T-helper 17 cell (primary cell): Measurements from ENCODE around the gene MAP1LC3B2. TPM values are rescaled to one million over a fixed set of nuclear protein-coding genes. Genes with fewer than 3 reads are reported as not detected.

Experiments
- ATAC-seq: fragments of 150-1000 bp; cut with Tn5 transposase; 2 replicates; pipeline ENCODE4 v1.10.0; 2021; ENCODE audit warnings: mild to moderate bottlenecking, moderate library complexity
- DNase-seq, 3 donors: peaks; one replicate each; pipeline versions ENCODE4 v3.0.0 to v3.0.0-alpha.2; 2020 to 2021
- H3K9me3 ChIP-seq: one replicate; pipeline ENCODE4 v1.7.0; 2013; ENCODE audit warnings: low read length, mild to moderate bottlenecking; ENCODE audit not compliant: control insufficient read depth, poor library complexity, severe bottlenecking
- H3K27ac Mint-ChIP-seq: one replicate; pipeline ENCODE4 v1.8.0; 2022; ENCODE audit warnings: mild to moderate bottlenecking, moderate library complexity, mixed read lengths
- H3K27me3 Mint-ChIP-seq: one replicate; pipeline ENCODE4 v1.8.0; 2022; ENCODE audit warnings: mixed read lengths
- H3K36me3 Mint-ChIP-seq: one replicate; pipeline ENCODE4 v1.8.0; 2022; ENCODE audit warnings: low read depth, mixed read lengths
- H3K4me1 Mint-ChIP-seq: one replicate; pipeline ENCODE4 v1.8.0; 2022; ENCODE audit warnings: mild to moderate bottlenecking, mixed read lengths
- H3K4me3 Mint-ChIP-seq: one replicate; pipeline ENCODE4 v1.8.0; 2022; ENCODE audit warnings: mild to moderate bottlenecking, moderate library complexity, mixed read lengths
- total RNA-seq, 4 donors: library from RNA in 2 of 4; stranded (reverse) in 2 of 4; gene quantifications; one replicate each; pipeline ENCODE4 v1.2.3 and lab custom pipeline; 2022 to 2026

Gene MAP1LC3B2
- total RNA-seq, 2 donors from 2014 or later: 0.89 to 2.7 TPM

GRCh38 chr12:116598311-116599284 is 39.4 kb downstream of the MAP1LC3B2 start:
- no peak for ATAC-seq
- peaks cover 28% of the 10 kb centered on the region for H3K4me1 Mint-ChIP-seq
- H3K27ac Mint-ChIP-seq: peak overlapping the region; percentile 2
- H3K4me3 Mint-ChIP-seq: no peak overlapping the region
- DNase-seq: no peak
- no peaks in the 10 kb centered on the region for H3K27me3 Mint-ChIP-seq
- no peaks in the 10 kb centered on the region for H3K9me3 ChIP-seq
- no peaks in the 10 kb centered on the region for H3K36me3 Mint-ChIP-seq

DNA sequence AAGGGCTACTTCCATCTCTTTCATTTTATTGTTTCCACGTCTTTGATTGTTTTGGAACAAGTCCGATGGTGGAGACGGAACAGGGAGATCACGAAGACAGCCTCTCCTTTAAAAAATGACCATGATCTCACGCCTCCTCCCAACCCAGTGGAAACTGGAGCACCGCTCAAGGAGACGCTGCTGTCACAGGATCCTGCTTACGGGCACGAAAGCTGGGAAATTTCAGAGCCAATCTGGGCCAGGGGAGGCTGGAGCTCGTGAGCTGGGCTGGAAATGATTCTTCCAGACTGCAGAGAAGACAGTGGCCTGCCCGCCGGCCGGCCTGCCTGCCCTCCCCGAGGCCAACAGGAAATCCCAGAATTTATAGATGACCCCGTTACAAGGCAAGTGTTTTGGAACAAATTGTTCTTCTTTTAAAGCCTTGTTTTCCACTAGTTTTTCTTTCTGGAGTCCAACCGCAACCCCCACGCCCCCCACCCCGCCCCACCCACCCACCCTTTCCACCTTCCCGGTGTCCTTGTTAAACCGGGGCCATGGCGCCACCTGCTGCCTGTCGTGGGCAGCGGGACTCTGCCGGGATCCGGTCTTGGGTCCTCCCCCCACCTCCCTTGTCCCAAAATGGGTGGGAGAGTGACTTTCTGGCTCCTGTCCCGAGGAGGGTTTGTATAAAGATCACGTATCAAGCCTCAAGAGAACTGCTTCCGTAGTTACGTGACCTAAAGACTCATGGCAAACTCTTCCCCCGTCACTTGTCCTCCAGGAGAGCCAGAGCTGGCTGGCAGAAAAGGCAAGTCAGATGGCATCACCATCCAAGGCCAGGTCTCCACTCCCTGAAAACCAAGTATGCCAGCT is 40.3 kb downstream of the MAP1LC3B2 start:
- ATAC-seq: peak; percentile 68
- H3K36me3 Mint-ChIP-seq: no peaks in the 10 kb centered on the region
- H3K4me3 Mint-ChIP-seq: peak overlapping the region; percentile 31

GRCh38 chr12:116600959-116601918 is 42.1 kb downstream of the MAP1LC3B2 start:
- H3K9me3 ChIP-seq: no peaks in the 10 kb centered on the region
- Mint-ChIP-seq H3K4me1 (peaks cover 9% of the 10 kb centered on the region), H3K27ac (no peak overlapping the region), H3K4me3 (no peak overlapping the region), H3K27me3 (peaks cover 16% of the 10 kb centered on the region), H3K36me3 (no peaks in the 10 kb centered on the region)
- no peak for ATAC-seq
- DNase-seq: no peak

More for the DNA sequence above, 40.3 kb downstream of the MAP1LC3B2 start:
- Mint-ChIP-seq H3K27me3 (no peaks in the 10 kb centered on the region), H3K27ac (no peak overlapping the region), H3K4me1 (peaks cover 21% of the 10 kb centered on the region)
- DNase-seq: peak; percentile 32 to 54 (median 37)
- H3K9me3 ChIP-seq: no peaks in the 10 kb centered on the region

GRCh38 chr12:116601933-116602810 is 43.0 kb downstream of the MAP1LC3B2 start:
- Mint-ChIP-seq H3K4me3 (no peak overlapping the region), H3K4me1 (peaks cover 9% of the 10 kb centered on the region), H3K27ac (peak overlapping the region; percentile 53), H3K27me3 (peaks cover 18% of the 10 kb centered on the region), H3K36me3 (no peaks in the 10 kb centered on the region)
- DNase-seq (no peak), ATAC-seq (no peak)
- no peaks in the 10 kb centered on the region for H3K9me3 ChIP-seq

- no peak for DNase-seq
- ATAC-seq: no peak
- Mint-ChIP-seq H3K27me3 (peaks cover 18% of the 10 kb centered on the region), H3K36me3 (no peaks in the 10 kb centered on the region), H3K27ac (no peak overlapping the region), H3K4me3 (no peak overlapping the region), H3K4me1 (peaks cover 7% of the 10 kb centered on the region)
- no peaks in the 10 kb centered on the region for H3K9me3 ChIP-seq
These were observed 44.5 kb downstream of the MAP1LC3B2 start for GRCh38 chr12:116603546-116604177.

DNA sequence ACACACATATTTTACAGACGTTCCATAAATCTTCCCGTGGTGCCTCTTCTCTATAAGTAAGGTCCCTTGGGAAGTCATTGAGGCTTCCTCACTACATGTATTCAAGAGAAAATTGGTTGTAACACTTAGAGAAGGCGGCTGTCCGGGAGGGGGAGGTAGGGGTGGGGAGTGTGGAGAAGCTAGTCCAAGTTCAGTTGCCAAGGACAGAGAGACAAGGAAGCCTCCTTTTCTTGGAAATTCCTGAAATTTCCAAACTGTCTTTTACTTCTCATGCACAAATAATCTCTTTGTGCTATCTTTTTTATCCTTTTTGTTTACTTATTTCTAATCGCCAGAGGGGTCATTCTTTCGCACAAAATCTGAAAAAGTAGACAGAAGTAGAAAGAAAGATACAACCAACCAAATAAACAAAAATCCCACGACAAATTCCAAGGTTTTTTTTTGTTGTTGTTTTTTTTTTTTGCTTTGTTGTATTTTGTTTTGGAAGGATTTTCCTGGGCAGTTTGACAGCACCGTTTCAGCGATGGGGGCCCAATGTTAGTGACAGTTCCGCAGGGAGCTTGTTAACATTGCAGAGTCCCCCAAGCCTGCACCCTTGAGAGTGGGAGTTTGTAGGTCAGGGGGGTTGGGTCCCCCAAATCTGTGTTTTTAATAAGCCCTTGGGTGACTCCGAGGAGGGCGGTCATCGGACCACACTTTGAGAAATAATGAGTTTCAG is 45.2 kb downstream of the MAP1LC3B2 start:
- H3K27me3 Mint-ChIP-seq: peaks cover 18% of the 10 kb centered on the region
- H3K9me3 ChIP-seq: no peaks in the 10 kb centered on the region
- no peak overlapping the region for H3K4me3 Mint-ChIP-seq
- H3K4me1 Mint-ChIP-seq: peaks cover 7% of the 10 kb centered on the region
- H3K36me3 Mint-ChIP-seq: no peaks in the 10 kb centered on the region
- no peak for DNase-seq
- no peak overlapping the region for H3K27ac Mint-ChIP-seq
- ATAC-seq: no peak

GRCh38 chr12:116604951-116605641 is 45.9 kb downstream of the MAP1LC3B2 start:
- H3K36me3 Mint-ChIP-seq: no peaks in the 10 kb centered on the region
- H3K27me3 Mint-ChIP-seq: peaks cover 18% of the 10 kb centered on the region
- H3K9me3 ChIP-seq: no peaks in the 10 kb centered on the region
- H3K4me1 Mint-ChIP-seq: no peaks in the 10 kb centered on the region
- H3K27ac Mint-ChIP-seq: no peak overlapping the region
- no peak for ATAC-seq
- DNase-seq: no peak
- no peak overlapping the region for H3K4me3 Mint-ChIP-seq

- Mint-ChIP-seq H3K36me3 (no peaks in the 10 kb centered on the region), H3K27ac (no peak overlapping the region), H3K27me3 (peaks cover 26% of the 10 kb centered on the region), H3K4me1 (peaks cover 3% of the 10 kb centered on the region), H3K4me3 (no peak overlapping the region)
- H3K9me3 ChIP-seq: no peaks in the 10 kb centered on the region
- DNase-seq (no peak), ATAC-seq (no peak)
These were observed 47.2 kb downstream of the MAP1LC3B2 start for GRCh38 chr12:116606397-116606796.

- Mint-ChIP-seq H3K36me3 (no peaks in the 10 kb centered on the region), H3K4me3 (no peak overlapping the region), H3K4me1 (peaks cover 3% of the 10 kb centered on the region), H3K27ac (no peak overlapping the region), H3K27me3 (peaks cover 26% of the 10 kb centered on the region)
- DNase-seq (no peak), ATAC-seq (no peak)
- no peaks in the 10 kb centered on the region for H3K9me3 ChIP-seq
These were observed 47.9 kb downstream of the MAP1LC3B2 start for GRCh38 chr12:116607039-116607438.

DNA sequence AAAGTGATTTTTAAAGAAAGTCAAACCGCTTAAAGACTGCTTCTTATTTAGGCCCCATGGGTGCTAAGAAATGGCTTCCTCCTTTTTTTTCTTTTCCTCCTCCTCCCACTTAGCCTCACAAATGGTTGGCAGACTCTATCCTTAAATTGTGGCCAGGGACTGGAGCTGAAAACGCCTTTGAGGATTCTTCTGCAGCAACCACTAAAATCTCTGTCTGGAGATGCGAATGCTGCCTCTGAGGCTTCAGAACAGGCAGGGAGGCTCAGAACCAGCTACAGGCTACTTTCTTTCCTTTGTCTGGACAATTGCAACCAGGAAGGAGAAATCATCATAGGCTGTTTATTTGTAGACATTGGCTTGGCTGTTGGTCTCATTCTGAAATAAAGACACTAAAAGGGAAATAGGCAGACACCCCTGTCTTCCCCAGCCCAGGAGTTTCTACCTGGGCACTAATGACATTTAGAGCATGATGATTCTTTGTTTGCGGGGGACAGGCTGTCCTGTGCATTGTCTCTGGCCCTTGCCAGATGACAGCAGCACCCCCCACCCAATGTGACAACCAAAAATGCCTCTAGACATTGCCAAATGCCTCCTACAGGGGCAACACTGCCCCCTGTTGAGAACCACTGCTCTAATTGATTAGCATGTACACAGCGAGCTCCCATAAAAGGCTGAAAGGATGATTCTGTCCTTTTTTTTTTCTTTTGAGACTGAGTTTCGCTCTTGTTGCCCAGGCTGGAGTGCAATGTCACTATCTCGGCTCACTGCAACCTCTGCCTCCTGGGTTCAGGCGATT is 50.3 kb downstream of the MAP1LC3B2 start:
- H3K9me3 ChIP-seq: no peaks in the 10 kb centered on the region
- Mint-ChIP-seq H3K36me3 (no peaks in the 10 kb centered on the region), H3K4me1 (peaks cover 3% of the 10 kb centered on the region), H3K27ac (no peak overlapping the region), H3K4me3 (no peak overlapping the region), H3K27me3 (peaks cover 26% of the 10 kb centered on the region)
- ATAC-seq (peak; percentile 37), DNase-seq (peak in 1 of 3 donors; percentile 14)
